Hepatocyte (in vitro differentiated cells): ENCODE data around the gene CYP24A1. TPM values are rescaled to one million over a fixed set of nuclear protein-coding genes. Genes with fewer than 3 reads are reported as not detected.

Source experiments
- DNase-seq: peaks from one replicate; pipeline ENCODE4 v3.0.0-alpha.2; 2016; ENCODE audit warnings: low spot score
- H2AFZ ChIP-seq: fragments of 200-600 bp; sonication (generic); 2 replicates; pipeline ENCODE4 v1.6.0; 2016; ENCODE audit warnings: antibody characterized with exemption, mild to moderate bottlenecking
- H3K27ac ChIP-seq: fragments of 200-600 bp; sonication (generic); 2 replicates; pipeline ENCODE4 v1.5.1; 2016; ENCODE audit warnings: mild to moderate bottlenecking
- H3K27me3 ChIP-seq: fragments of 200-600 bp; sonication (generic); 2 replicates; pipeline ENCODE4 v1.6.1; 2016
- H3K36me3 ChIP-seq: fragments of 200-600 bp; sonication (generic); replicated peaks from 2 replicates; pipeline ENCODE4 v1.5.1; 2016; ENCODE audit warnings: low read depth; ENCODE audit not compliant: insufficient read depth
- H3K4me1 ChIP-seq: fragments of 200-600 bp; sonication (generic); 2 replicates; pipeline ENCODE4 v1.5.1; 2016; ENCODE audit warnings: mild to moderate bottlenecking, moderate library complexity; ENCODE audit not compliant: insufficient read depth
- H3K4me2 ChIP-seq: fragments of 200-600 bp; sonication (generic); 2 replicates; pipeline ENCODE4 v1.6.0; 2016
- H3K4me3 ChIP-seq: fragments of 200-600 bp; sonication (generic); 2 replicates; pipeline ENCODE4 v1.5.1; 2016; ENCODE audit warnings: mild to moderate bottlenecking
- H3K79me2 ChIP-seq: fragments of 200-600 bp; sonication (generic); 2 replicates; pipeline ENCODE4 v1.6.0; 2017; ENCODE audit warnings: mild to moderate bottlenecking
- H3K9me2 ChIP-seq: fragments of 200-600 bp; sonication (generic); replicated peaks from 2 replicates; pipeline ENCODE4 v1.6.0; 2017; ENCODE audit warnings: mild to moderate bottlenecking; ENCODE audit not compliant: insufficient read depth
- H3K9me3 ChIP-seq: fragments of 200-600 bp; sonication (generic); 2 replicates; pipeline ENCODE4 v1.5.1; 2016; ENCODE audit warnings: low read depth, mild to moderate bottlenecking
- H4K20me1 ChIP-seq: fragments of 200-600 bp; sonication (generic); 2 replicates; pipeline ENCODE4 v1.6.0; 2016; ENCODE audit warnings: mild to moderate bottlenecking; ENCODE audit not compliant: insufficient read depth, poor library complexity, severe bottlenecking
- EZH2 ChIP-seq: fragments of 200-600 bp; sonication (generic); IDR thresholded peaks from 2 replicates; pipeline ENCODE4 v1.6.1; 2016; ENCODE audit warnings: antibody characterized with exemption, mild to moderate bottlenecking, borderline replicate concordance
- EZH2phosphoT487 ChIP-seq: fragments of 200-600 bp; sonication (generic); IDR thresholded peaks from one replicate; pipeline ENCODE4 v1.6.1; 2018; ENCODE audit warnings: antibody characterized with exemption, mild to moderate bottlenecking, low read depth, moderate library complexity; ENCODE audit not compliant: unreplicated experiment, severe bottlenecking
- WGBS: methylation state at CpG from one replicate; pipeline ENCODE4 v1.1.6; 2016; ENCODE audit warnings: low lambda C conversion rate; ENCODE audit errors: missing lambda C conversion rate; 5-methylcytosine and 5-hydroxymethylcytosine counted together
- polyA plus RNA-seq: library from polyadenylated mRNA; unstranded; fragments of >200 nt; fragmentation: Nextera tagmentation; extraction: Ambion mirVana; gene quantifications from 2 replicates; pipeline ENCODE4 v1.2.1, GENCODE V29; 2016
- total RNA-seq: library from RNA; depleted of rRNA; stranded (reverse); fragments of >200 nt; gene quantifications from 2 replicates; pipeline ENCODE4 v1.2.3, GENCODE V29; 2014
- TF ChIP-seq, protein P1 (sequence below): fragments of 200-600 bp; sonication (generic); IDR thresholded peaks from 2 replicates; pipeline ENCODE4 v1.5.1; 2016; ENCODE audit warnings: antibody characterized with exemption, mild to moderate bottlenecking; ENCODE audit not compliant: poor library complexity

Gene CYP24A1
- total and polyA plus RNA-seq, 2 experiments from 2014 or later: 1.5 TPM; not detected in 1

DNA sequence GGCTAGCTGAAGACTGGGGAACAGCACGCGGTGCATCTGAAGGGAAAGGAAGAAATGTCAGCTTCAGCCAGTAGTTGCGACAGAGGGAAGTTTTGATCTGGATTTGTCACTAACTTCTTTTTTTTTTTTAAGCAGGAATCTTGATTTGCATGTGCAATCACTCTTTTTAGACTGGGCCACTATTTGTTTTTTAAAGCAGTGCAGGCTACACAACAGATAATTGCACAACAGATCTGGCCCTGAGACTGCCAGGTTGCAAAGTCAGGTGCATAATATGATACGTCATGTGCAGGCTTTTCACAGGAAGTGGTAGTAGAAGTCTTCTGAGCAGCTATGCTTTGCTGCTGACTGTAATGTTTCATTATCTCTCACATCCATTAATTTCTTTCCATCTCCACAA is 47.6 kb upstream of the CYP24A1 start:
- Histone ChIP-seq H3K27me3 (no peaks in the 10 kb centered on the region), H3K4me2 (no peak overlapping the region), H3K27ac (no peak overlapping the region), H3K4me3 (no peak overlapping the region), H2AFZ (no peak overlapping the region), H3K79me2 (no peaks in the 10 kb centered on the region), H3K9me2 (no peaks in the 10 kb centered on the region), H3K36me3 (no peaks in the 10 kb centered on the region), H4K20me1 (no peaks in the 10 kb centered on the region), H3K4me1 (peaks cover 11% of the 10 kb centered on the region), H3K9me3 (no peaks in the 10 kb centered on the region)
- TF ChIP-seq, protein P1, sequence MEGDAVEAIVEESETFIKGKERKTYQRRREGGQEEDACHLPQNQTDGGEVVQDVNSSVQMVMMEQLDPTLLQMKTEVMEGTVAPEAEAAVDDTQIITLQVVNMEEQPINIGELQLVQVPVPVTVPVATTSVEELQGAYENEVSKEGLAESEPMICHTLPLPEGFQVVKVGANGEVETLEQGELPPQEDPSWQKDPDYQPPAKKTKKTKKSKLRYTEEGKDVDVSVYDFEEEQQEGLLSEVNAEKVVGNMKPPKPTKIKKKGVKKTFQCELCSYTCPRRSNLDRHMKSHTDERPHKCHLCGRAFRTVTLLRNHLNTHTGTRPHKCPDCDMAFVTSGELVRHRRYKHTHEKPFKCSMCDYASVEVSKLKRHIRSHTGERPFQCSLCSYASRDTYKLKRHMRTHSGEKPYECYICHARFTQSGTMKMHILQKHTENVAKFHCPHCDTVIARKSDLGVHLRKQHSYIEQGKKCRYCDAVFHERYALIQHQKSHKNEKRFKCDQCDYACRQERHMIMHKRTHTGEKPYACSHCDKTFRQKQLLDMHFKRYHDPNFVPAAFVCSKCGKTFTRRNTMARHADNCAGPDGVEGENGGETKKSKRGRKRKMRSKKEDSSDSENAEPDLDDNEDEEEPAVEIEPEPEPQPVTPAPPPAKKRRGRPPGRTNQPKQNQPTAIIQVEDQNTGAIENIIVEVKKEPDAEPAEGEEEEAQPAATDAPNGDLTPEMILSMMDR: no peak
- TF ChIP-seq EZH2phosphoT487: no peak
- TF ChIP-seq EZH2: no peak
- WGBS: 87% methylated on average over 4 of the region's 4 CpGs
- DNase-seq: no peak

DNA sequence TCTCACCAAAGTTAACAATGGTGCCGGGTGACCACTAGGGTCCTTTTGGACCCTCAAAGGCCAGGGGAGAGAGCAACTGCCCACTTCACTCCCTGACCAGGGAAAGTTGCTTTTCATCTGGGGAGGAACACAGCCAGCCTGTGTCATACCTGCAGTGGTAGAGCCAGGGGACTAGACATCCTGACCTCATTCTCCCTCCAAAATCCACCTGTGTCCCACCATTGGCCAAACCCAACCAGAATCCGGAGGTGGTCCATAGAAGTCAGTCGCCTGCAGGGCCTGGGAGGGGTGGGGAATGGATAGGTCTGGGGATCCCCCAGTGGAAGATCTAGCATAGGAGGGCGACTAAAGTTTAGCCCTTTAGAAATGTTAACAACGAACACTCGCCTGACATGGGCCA is 46.9 kb upstream of the CYP24A1 start:
- no peak overlapping the region for H3K27ac ChIP-seq
- 94% methylated on average over 6 of the region's 6 CpGs for WGBS
- H3K4me3 ChIP-seq: no peak overlapping the region
- H2AFZ ChIP-seq: no peak overlapping the region
- H3K27me3 ChIP-seq: no peaks in the 10 kb centered on the region
- DNase-seq: no peak
- TF ChIP-seq, protein P1: no peak
- TF ChIP-seq EZH2phosphoT487: no peak
- TF ChIP-seq EZH2: no peak
- H3K4me2 ChIP-seq: no peak overlapping the region
- peaks cover 11% of the 10 kb centered on the region for H3K4me1 ChIP-seq
- no peaks in the 10 kb centered on the region for H3K9me2 ChIP-seq
- H3K36me3 ChIP-seq: no peaks in the 10 kb centered on the region
- no peaks in the 10 kb centered on the region for H3K79me2 ChIP-seq
- H4K20me1 ChIP-seq: no peaks in the 10 kb centered on the region
- no peaks in the 10 kb centered on the region for H3K9me3 ChIP-seq

DNA sequence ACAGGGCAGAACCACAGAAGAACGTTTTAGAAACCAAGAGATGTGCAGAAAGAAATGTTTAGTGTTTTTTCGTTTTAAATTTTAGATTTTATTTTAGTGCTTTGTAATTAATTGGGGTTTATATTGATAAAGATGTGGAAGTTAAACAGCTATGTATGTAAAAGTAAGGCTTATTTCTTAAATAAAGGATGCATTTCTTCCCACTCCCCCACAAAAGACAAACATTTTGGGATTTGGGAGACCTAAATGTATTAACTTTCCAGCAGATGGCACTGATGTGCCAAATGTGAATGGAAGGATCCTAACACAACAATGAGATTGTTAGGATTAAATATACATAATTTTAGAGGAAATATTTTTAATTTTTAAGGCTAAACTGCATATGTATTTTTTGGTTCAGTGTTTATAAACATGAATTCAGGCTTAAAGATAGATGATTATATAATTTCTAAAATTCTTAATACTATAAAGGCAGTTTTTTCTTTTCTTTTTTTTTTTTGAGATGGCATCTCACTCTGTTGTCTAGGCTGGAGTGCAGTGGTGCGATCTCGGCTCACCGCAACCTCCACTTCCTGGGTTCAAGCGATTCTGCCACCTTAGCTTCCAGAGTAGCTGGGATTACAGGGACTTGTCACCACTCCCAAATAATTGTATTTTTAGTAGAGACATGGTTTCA is 46.1 kb upstream of the CYP24A1 start:
- Histone ChIP-seq H3K27ac (no peak overlapping the region), H4K20me1 (no peaks in the 10 kb centered on the region), H3K27me3 (no peaks in the 10 kb centered on the region), H3K4me3 (no peak overlapping the region), H3K9me3 (no peaks in the 10 kb centered on the region), H2AFZ (no peak overlapping the region), H3K36me3 (no peaks in the 10 kb centered on the region), H3K79me2 (peaks cover under 1% of the 10 kb centered on the region), H3K9me2 (no peaks in the 10 kb centered on the region), H3K4me2 (no peak overlapping the region), H3K4me1 (peaks cover 11% of the 10 kb centered on the region)
- peak; percentile 55 for DNase-seq
- WGBS: 82% methylated on average over 6 of the region's 6 CpGs
- TF ChIP-seq EZH2: no peak
- TF ChIP-seq, protein P1: peak; percentile 77

DNA sequence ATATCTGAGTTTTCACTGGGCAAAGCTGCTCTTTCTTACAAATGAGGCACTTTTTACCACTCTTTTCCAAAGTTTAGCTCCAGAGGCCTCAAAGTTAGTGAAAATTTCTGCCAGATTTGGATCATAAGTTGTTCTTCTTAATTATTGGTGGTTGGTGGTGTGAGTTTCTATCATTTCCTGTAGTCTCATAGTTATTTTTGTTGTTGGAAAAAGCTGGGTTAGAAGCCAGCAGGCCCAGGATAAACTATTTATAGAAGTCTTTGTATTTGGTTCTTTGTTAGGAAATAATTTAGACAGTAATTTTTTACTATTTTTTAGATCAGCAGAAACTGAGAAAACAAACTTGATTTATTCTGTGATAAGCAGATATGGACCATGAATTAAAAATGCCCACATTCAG is 44.7 kb upstream of the CYP24A1 start:
- H4K20me1 ChIP-seq: no peaks in the 10 kb centered on the region
- H3K36me3 ChIP-seq: no peaks in the 10 kb centered on the region
- H3K27me3 ChIP-seq: no peaks in the 10 kb centered on the region
- no peak overlapping the region for H3K4me3 ChIP-seq
- no peak for DNase-seq
- H3K79me2 ChIP-seq: peaks cover 15% of the 10 kb centered on the region
- peaks cover 11% of the 10 kb centered on the region for H3K4me1 ChIP-seq
- no peak overlapping the region for H2AFZ ChIP-seq
- no peaks in the 10 kb centered on the region for H3K9me3 ChIP-seq
- H3K27ac ChIP-seq: no peak overlapping the region
- no peak overlapping the region for H3K4me2 ChIP-seq
- TF ChIP-seq, protein P1: no peak
- no peak for TF ChIP-seq EZH2phosphoT487
- TF ChIP-seq EZH2: no peak
- H3K9me2 ChIP-seq: no peaks in the 10 kb centered on the region
